HG03135 (cell line): ENCODE results near the gene ZDHHC6.
"Not testable (repeated sequence)": the region's sequence is repeated elsewhere in the genome, so short reads cannot be mapped to it uniquely, and the experiment has no call there.

Experiments used
- ATAC-seq: cut with Tn5 transposase; IDR thresholded peaks from one replicate; pipeline ENCODE4 v1.9.1; 2021; ENCODE audit warnings: mild to moderate bottlenecking, moderate library complexity; ENCODE audit not compliant: unreplicated experiment

The ZDHHC6 gene

GRCh38 chr10:112393341-112393740 lies 53.4 kb downstream of the ZDHHC6 start:
- no peak for ATAC-seq

DNA sequence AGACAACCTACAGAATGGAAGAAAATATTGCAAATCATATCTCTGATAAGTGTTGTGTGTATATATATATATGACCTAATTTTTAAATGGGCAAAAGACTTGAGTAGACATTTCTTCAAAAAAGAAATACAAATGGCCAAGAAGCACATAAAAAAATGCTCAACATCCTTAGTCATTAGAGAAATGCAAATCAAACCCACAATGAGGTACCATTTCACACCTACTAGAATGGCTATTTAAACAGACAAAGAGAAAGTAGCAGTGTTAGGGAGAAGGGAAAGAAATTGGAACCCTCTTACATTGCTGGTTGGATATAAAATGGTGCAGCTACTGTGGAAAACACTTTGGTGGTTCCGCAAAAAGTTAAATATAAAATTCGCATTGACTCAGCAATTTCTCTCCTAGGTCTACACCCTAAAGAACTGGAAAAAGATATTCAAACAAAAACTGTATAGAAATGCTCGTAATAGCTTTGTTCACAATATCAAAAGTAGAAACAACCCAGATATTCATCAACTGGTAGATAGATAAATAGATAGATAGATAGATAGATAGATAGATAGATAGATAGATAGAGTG lies 56.5 kb downstream of the ZDHHC6 start:
- ATAC-seq = no peak

GRCh38 chr10:112389271-112389822 lies 57.4 kb downstream of the ZDHHC6 start:
- ATAC-seq = peak; percentile 58

DNA sequence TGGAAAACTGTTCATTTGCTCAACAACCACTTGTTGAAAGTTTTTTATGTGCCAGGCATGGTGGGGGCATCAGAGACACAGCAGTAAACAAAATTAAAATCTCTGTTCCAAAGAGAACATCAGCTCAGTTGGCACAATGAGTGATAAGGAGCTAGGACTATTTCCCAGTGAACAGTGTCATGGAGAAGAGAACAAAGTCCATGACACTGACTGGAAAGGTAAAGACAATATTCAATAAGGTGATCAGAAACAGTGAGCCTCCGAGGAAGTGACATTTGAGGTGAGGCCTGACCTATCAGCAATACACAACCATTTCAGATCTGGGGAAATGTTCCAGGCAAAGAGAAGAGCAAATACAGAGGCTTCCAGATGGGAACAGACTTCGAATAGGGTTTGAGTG lies 58.2 kb downstream of the ZDHHC6 start:
- no peak for ATAC-seq

DNA sequence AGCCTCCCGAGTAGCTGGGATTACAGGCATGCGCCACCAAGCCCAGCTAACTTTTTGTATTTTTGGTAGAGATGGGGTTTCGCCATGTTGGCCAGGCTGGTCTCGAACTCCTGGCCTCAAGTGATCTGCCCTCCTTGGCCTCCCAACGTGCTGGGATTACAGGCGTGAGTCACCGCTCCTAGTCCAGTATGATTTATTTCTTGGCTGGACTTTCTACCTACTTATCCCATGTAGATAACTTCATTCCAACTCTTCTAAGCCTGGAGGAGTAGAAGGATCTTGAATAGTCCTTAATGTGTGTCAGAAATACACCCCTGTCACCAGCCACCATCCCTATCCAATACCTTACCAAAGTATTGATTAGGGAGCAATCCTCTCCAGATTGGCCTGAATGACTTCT lies 58.7 kb downstream of the ZDHHC6 start:
- not testable (repeated sequence) for ATAC-seq

- ATAC-seq = no peak
Observed at GRCh38 chr10:112385201-112385600, 61.5 kb downstream of the ZDHHC6 start.

- no peak for ATAC-seq
Observed at GRCh38 chr10:112384141-112384540, 62.6 kb downstream of the ZDHHC6 start.

- ATAC-seq = no peak
Observed at GRCh38 chr10:112383325-112383724, 63.4 kb downstream of the ZDHHC6 start.

- ATAC-seq = no peak
Observed at GRCh38 chr10:112382515-112383235, 64.0 kb downstream of the ZDHHC6 start.
